Measurements from ENCODE around the gene WRAP73. TPM values are rescaled to one million over a fixed set of nuclear protein-coding genes. Genes with fewer than 3 reads are reported as not detected.
"Not testable (repeated sequence)": the region's sequence is repeated elsewhere in the genome, so short reads cannot be mapped to it uniquely, and the experiment has no call there.

The WRAP73 gene
- total RNA-seq, 1 donor from 2014 or later: 15.1 TPM

GRCh38 chr1:3632716-3633343, 17.1 kb downstream of the WRAP73 start:
- FAIRE-seq (no peak), DNase-seq (ENCODE audit: low spot score in 2 of 2) (no peak)

DNA sequence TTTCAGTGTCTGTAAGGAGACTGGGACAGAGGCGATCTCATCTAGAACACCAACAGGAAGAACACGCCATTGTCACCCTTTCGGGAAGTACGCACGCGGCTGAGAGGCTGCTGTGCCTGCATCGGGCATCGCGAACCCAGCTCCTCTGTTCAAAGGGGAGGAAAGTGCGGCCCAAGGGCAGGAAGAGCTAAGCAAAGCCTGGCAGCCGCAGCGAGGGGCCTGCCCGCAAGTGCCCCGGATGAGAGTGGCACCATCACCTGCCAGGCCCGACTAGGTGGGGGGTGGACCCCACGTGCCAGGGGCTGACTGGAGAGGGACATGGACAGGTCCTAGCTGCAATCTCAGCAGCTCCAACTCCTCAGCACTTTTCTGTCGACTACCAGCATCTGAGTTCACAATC, 17.6 kb downstream of the WRAP73 start:
- DNase-seq (ENCODE audit: low spot score in 2 of 2) (no peak), FAIRE-seq (no peak)

GRCh38 chr1:3631320-3632260, 18.3 kb downstream of the WRAP73 start:
- no peak for DNase-seq (ENCODE audit: low spot score in 2 of 2)
- FAIRE-seq: no peak

- FAIRE-seq (no peak), DNase-seq (ENCODE audit: low spot score in 2 of 2) (no peak)
These were observed 19.0 kb downstream of the WRAP73 start for GRCh38 chr1:3630914-3631313.

GRCh38 chr1:3630161-3630611, 19.7 kb downstream of the WRAP73 start:
- DNase-seq (ENCODE audit: low spot score in 2 of 2) (no peak), FAIRE-seq (no peak)

- no peak for DNase-seq (ENCODE audit: low spot score in 2 of 2)
- FAIRE-seq: no peak
These were observed 20.2 kb downstream of the WRAP73 start for GRCh38 chr1:3629561-3630160.

GRCh38 chr1:3628445-3628844, 21.5 kb downstream of the WRAP73 start:
- DNase-seq (ENCODE audit: low spot score in 2 of 2) (no peak), FAIRE-seq (no peak)

GRCh38 chr1:3627515-3628253, 22.2 kb downstream of the WRAP73 start:
- no peak for DNase-seq (ENCODE audit: low spot score in 2 of 2)
- FAIRE-seq: no peak

DNA sequence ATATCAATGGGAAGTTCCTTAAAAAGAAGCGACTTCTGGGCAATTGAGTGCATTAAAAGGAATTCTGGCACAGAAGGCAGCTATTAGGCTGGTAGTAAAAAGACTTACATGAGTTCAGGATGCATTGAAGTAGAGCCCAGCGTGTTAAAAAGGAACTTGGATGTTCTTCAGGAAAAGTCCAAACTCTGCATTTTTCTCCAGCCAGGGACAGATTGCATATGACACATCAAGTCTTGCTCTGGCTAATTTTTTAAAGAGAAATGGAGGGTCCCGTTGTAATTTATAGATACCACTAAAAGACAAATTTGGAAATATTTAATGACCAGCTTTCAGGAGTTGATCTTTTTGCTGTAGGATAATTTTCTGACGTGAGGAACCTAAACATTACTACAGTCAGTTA, 23.9 kb downstream of the WRAP73 start:
- FAIRE-seq (no peak), DNase-seq (ENCODE audit: low spot score in 2 of 2) (no peak)

DNA sequence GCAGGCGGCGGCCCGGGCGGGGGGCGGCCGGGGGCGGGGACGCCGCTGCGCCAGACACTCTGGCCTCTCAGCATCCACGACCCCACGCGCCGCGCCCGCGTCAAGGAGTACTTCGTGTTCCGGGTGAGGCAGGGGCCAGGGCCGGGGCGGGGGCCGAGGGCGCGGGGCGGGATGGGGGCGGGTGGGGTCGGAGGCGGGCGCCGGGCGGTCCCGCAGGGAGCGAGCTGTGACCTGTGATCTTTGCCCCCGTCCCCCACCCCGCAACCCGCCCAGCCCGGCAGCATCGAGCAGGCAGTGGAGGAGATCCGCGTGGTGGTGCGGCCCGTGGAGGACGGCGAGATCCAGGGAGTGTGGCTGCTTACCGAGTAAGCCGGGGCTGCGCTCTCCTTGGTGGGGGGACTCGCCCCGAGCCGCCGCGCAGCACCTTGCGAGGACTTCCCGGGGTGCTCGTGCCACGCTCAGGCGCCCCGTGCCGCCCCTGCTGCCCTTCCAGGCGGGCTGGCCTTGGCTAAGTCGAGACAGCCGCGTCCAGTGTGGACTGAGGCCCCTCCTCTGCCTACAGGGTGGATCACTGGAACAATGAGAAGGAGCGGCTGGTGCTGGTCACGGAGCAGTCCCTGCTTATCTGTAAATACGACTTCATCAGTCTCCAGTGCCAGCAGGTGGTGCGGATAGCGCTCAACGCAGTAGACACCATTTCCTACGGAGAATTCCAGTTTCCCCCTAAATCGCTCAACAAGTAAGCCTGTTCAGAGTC, 24.6 kb downstream of the WRAP73 start:
- FAIRE-seq: no peak

GRCh38 chr1:3624200-3625136, 25.4 kb downstream of the WRAP73 start, which contains the start of gene TPRG1L:
Gene TPRG1L, plus strand, starts transcription at chr1:3625015. Its CDS starts 58 bp downstream, at chr1:3625073.
- FAIRE-seq (peak; percentile 3), DNase-seq (ENCODE audit: low spot score in 2 of 2) (peak; percentile 100)

More for the DNA sequence above, 24.6 kb downstream of the WRAP73 start:
- peak; percentile 52 to 64 for DNase-seq (ENCODE audit: low spot score in 2 of 2)

DNA sequence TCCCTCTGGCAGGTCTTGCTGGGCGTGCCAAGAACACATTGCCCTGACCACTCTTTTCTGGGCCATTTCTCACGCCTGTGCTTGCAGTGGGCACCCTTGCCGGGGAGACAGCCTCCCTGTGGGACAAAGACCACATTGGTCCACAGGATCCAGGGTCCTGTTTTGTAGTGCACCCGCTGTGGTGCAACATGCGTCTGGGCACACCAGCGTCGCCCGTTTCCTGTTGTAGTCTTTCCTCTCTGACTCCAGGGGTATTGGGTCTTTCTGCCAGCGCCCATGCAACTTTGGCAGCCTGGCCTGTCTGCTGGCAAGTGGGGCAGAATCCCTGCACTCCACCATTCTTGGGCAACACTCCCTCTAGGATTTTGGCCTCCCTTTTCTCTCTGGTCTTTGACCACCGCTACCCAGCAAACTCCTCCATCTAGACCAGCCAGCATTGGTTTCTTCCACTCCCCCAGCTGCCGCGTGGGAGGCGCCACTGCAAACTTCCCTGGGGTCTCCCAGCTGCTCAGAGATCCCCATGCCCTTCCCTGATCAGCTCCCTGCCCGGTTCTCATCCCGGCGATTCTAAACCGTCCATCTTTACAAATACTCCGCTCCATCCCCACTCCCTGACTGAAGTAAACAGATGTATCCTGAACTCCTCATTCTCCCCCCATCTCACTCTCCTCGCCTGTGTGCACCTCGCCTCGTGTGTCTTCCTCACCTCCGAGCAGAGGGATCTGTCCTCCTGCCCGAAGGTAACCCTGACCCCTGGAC, 26.3 kb downstream of the WRAP73 start:
- FAIRE-seq: no peak
- DNase-seq (ENCODE audit: low spot score in 2 of 2): no peak

GRCh38 chr1:3622102-3622501, 27.8 kb downstream of the WRAP73 start:
- not testable (repeated sequence) for DNase-seq (ENCODE audit: low spot score in 2 of 2)

GRCh38 chr1:3621151-3621671, 28.7 kb downstream of the WRAP73 start:
- not testable (repeated sequence) for FAIRE-seq; DNase-seq (ENCODE audit: low spot score in 2 of 2)

More at GRCh38 chr1:3622102-3622501, 27.8 kb downstream of the WRAP73 start:
- FAIRE-seq: not testable (repeated sequence)

GRCh38 chr1:3620708-3621107, 29.2 kb downstream of the WRAP73 start:
- no peak for FAIRE-seq
- DNase-seq (ENCODE audit: low spot score in 2 of 2): no peak

DNA sequence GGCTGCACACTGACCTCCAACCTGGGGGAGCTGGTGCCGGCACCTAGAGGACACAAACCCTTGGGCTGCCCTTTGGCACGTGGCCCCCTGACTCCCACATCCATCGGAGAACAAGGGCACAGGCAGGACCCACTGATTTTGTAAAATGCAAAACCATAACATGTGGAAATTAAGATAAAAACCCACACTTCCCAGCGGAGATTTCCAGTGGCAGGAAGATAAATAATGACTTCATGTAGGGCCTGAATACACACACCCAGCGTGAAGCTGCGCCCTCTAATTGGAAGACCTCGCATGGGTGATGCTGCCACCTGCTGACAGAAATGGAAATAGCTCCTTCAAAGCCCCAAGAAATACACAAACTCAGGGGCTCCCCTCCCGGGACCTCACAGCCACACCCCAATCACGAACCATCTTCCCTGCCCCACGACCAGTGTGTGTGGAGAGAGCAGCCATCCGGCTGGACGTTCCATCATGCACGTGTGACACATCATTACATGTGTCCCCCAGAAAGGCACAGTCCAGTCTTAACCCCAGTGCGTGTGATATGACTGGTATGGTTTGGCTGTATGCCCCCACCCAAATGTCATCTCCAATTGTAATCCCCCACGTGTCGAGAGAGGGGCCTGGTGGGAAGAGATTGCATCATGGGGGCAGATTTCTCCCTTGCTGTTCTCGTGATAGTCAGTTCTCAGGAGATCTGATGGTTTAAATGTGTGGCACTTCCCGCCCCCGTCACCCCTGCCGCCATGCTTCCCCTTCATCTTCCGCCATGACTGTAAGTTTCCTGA, 30.8 kb downstream of the WRAP73 start:
- DNase-seq (ENCODE audit: low spot score in 2 of 2) (peak; percentile 83 to 86), FAIRE-seq (no peak)

GRCh38 chr1:3618531-3618880, 31.4 kb downstream of the WRAP73 start:
- no peak for FAIRE-seq

More at GRCh38 chr1:3618531-3618880, 31.4 kb downstream of the WRAP73 start:
- no peak for DNase-seq (ENCODE audit: low spot score in 2 of 2)

All from frontal cortex (tissue), 4 donors.